GM18502 (cell line): ENCODE measurements around the gene ARMC9.
"Not testable (repeated sequence)": the region's sequence is repeated elsewhere in the genome, so short reads cannot be mapped to it uniquely, and the experiment has no call there.

Experiments
- ATAC-seq: cut with Tn5 transposase; IDR thresholded peaks from one replicate; pipeline ENCODE4 v1.9.1; 2021; ENCODE audit warnings: mild to moderate bottlenecking; ENCODE audit not compliant: unreplicated experiment, poor library complexity

The ARMC9 gene

GRCh38 chr2:231198291-231199173 lies at the start of gene ARMC9:
Gene ARMC9 (plus strand): TSS chr2:231198631. CDS start chr2:231206239, 7,608 bp downstream.
- ATAC-seq: peak; percentile 96

GRCh38 chr2:231152800-231153557 lies 45.5 kb upstream of the ARMC9 start:
- ATAC-seq: no peak

- ATAC-seq: no peak
These were observed 39.1 kb upstream of the ARMC9 start for GRCh38 chr2:231159306-231159705.

- no peak for ATAC-seq
These were observed 37.7 kb upstream of the ARMC9 start for GRCh38 chr2:231160701-231161100.

GRCh38 chr2:231161252-231161839 lies 37.1 kb upstream of the ARMC9 start:
- no peak for ATAC-seq

GRCh38 chr2:231161877-231162329 lies 36.5 kb upstream of the ARMC9 start:
- no peak for ATAC-seq

GRCh38 chr2:231163011-231163410 lies 35.4 kb upstream of the ARMC9 start:
- ATAC-seq: no peak

GRCh38 chr2:231163414-231164095 lies 34.9 kb upstream of the ARMC9 start:
- no peak for ATAC-seq

GRCh38 chr2:231167745-231168459 lies 30.5 kb upstream of the ARMC9 start:
- no peak for ATAC-seq

- ATAC-seq: no peak
These were observed 29.8 kb upstream of the ARMC9 start for GRCh38 chr2:231168460-231169139.

GRCh38 chr2:231169488-231169887 lies 28.9 kb upstream of the ARMC9 start:
- no peak for ATAC-seq

GRCh38 chr2:231170055-231170454 lies 28.4 kb upstream of the ARMC9 start:
- ATAC-seq: no peak

- ATAC-seq: no peak
These were observed 26.4 kb upstream of the ARMC9 start for GRCh38 chr2:231172025-231172424.

- no peak for ATAC-seq
These were observed 24.2 kb upstream of the ARMC9 start for GRCh38 chr2:231174211-231174651.

- no peak for ATAC-seq
These were observed 22.4 kb upstream of the ARMC9 start for GRCh38 chr2:231176066-231176465.

- ATAC-seq: no peak
These were observed 21.0 kb upstream of the ARMC9 start for GRCh38 chr2:231177156-231178025.

GRCh38 chr2:231178805-231179204 lies 19.6 kb upstream of the ARMC9 start:
- ATAC-seq: not testable (repeated sequence)

- ATAC-seq: peak; percentile 63
These were observed 16.4 kb upstream of the ARMC9 start for GRCh38 chr2:231181860-231182512.
